Stomach (tissue), 9 donors: ENCODE data around the gene PMP22. TPM values are rescaled to one million over a fixed set of nuclear protein-coding genes. Genes with fewer than 3 reads are reported as not detected.

ENCODE experiments used
- DNase-seq, 2 donors: peaks; one replicate each; pipeline versions ENCODE4 v3.0.0 to v3.0.0-alpha.2; 2013 to 2019
- H3K27ac ChIP-seq, 5 donors: fragments of 200-600 bp in 4 of 5; sonication (generic) in 4 of 5; one replicate each; pipeline ENCODE4 v1.5.1; 2013 to 2019; ENCODE audit warnings: mild to moderate bottlenecking in 1 of 5, moderate library complexity in 1 of 5
- H3K27me3 ChIP-seq, 3 donors: fragments of 200-600 bp; sonication (generic); one replicate each; pipeline ENCODE4 v1.5.1; 2017 to 2019; ENCODE audit warnings: mixed run types in 1 of 3
- H3K36me3 ChIP-seq, 4 donors: fragments of 200-600 bp; sonication (generic); 1 replicate in 3 of 4; 2 replicates in 1 of 4; pipeline ENCODE4 v1.5.1; 2016 to 2019
- H3K4me1 ChIP-seq, 4 donors: fragments of 200-600 bp; sonication (generic); one replicate each; pipeline ENCODE4 v1.5.1; 2016 to 2019
- H3K4me3 ChIP-seq, 4 donors: fragments of 200-600 bp; sonication (generic) in 3 of 4; one replicate each; pipeline ENCODE4 v1.5.1; 2016 to 2019; ENCODE audit warnings: mild to moderate bottlenecking in 1 of 4
- H3K9me3 ChIP-seq, 4 donors: fragments of 200-600 bp; sonication (generic); one replicate each; pipeline ENCODE4 v1.5.1; 2016 to 2019
- EP300 ChIP-seq: sonication (generic); formaldehyde crosslinking; IDR thresholded peaks from one replicate; pipeline ENCODE4 v1.6.1; 2017; ENCODE audit warnings: antibody characterized with exemption
- POLR2A ChIP-seq, 4 donors: fragments of 450-650 bp; IDR thresholded peaks; one replicate each; pipeline ENCODE4 v1.6.1; 2016; ENCODE audit warnings: antibody characterized with exemption in 4 of 4, control low read depth in 2 of 4, mild to moderate bottlenecking in 1 of 4, moderate library complexity in 1 of 4
- POLR2AphosphoS5 ChIP-seq, 3 donors: sonication (generic); formaldehyde crosslinking; IDR thresholded peaks; one replicate each; pipeline ENCODE4 v1.6.1; 2016; ENCODE audit warnings: antibody characterized with exemption in 3 of 3
- WGBS, 5 donors: extraction: QIAGEN DNeasy Blood & Tissue Kit in 3 of 5; methylation state at CpG; one replicate each; pipeline versions ENCODE4 v1.1.5 to v1.1.7; 2013 to 2018; 5-methylcytosine and 5-hydroxymethylcytosine counted together
- intact Hi-C: fragments of 100-400 bp; cut with DNase I; formaldehyde crosslinking; loops from one replicate; pipeline ENCODE4 v1.15.1; 2023; ENCODE audit warnings: low total_unique reads
- polyA plus RNA-seq, 3 donors: library from polyadenylated mRNA; stranded (reverse); fragments of 200-250 nt; gene quantifications; one replicate each; pipeline ENCODE4 v1.2.3, GENCODE V29; 2013
- total RNA-seq, 5 donors: library from RNA; depleted of rRNA; stranded (reverse); fragments of >200 nt; gene quantifications; one replicate each; pipeline versions ENCODE4 v1.1.0 to v1.2.3, GENCODE V29; 2014 to 2016
- TF ChIP-seq, protein P1 (sequence below), 7 experiments: fragments of 450-650 bp in 4 of 7; fragments of 200-600 bp in 3 of 7; sonication (generic) in 3 of 7; IDR thresholded peaks; one replicate each; pipeline ENCODE4 v1.5.1; 2016 to 2019; ENCODE audit warnings: antibody characterized with exemption in 7 of 7, control low read depth in 2 of 7, mild to moderate bottlenecking in 1 of 7
- donor health status: healthy with polysubstance abuse.
- donor health status: Bipolar disorder and iron deficiency.
- donor health status: healthy.

The PMP22 gene
- total and polyA plus RNA-seq, 8 donors, result 34.2 to 168 (median 51.7) TPM

- intact Hi-C loops, result no loop called here
- WGBS, 5 donors, result 4 to 6% (median 4%) methylated on average over 30 to 32 of the region's 32 CpGs
- H3K4me3 ChIP-seq, result peak overlapping the region; percentile 57 to 61 (median 58)
- TF ChIP-seq EP300 (no peak), POLR2AphosphoS5 (IDR thresholded peaks at IDR 0.05) (no peak), POLR2A (IDR thresholded peaks at IDR 0.05) (no peak)
- TF ChIP-seq, protein P1, sequence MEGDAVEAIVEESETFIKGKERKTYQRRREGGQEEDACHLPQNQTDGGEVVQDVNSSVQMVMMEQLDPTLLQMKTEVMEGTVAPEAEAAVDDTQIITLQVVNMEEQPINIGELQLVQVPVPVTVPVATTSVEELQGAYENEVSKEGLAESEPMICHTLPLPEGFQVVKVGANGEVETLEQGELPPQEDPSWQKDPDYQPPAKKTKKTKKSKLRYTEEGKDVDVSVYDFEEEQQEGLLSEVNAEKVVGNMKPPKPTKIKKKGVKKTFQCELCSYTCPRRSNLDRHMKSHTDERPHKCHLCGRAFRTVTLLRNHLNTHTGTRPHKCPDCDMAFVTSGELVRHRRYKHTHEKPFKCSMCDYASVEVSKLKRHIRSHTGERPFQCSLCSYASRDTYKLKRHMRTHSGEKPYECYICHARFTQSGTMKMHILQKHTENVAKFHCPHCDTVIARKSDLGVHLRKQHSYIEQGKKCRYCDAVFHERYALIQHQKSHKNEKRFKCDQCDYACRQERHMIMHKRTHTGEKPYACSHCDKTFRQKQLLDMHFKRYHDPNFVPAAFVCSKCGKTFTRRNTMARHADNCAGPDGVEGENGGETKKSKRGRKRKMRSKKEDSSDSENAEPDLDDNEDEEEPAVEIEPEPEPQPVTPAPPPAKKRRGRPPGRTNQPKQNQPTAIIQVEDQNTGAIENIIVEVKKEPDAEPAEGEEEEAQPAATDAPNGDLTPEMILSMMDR (IDR thresholded peaks at IDR 0.05), result no peak
- H3K27me3 ChIP-seq, result peaks cover 0 to 45% (median 25%) of the 10 kb centered on the region in 3 donors
- DNase-seq, result peak; percentile 36 to 76
- peak overlapping the region; percentile 47 to 99 (median 96) for H3K27ac ChIP-seq
- no peaks in the 10 kb centered on the region for H3K9me3 ChIP-seq
- H3K4me1 ChIP-seq, result peaks cover 43 to 88% (median 85%) of the 10 kb centered on the region in 4 donors
- H3K36me3 ChIP-seq, result peaks cover 15 to 25% (median 16%) of the 10 kb centered on the region in 4 donors
Observed at GRCh38 chr17:15261258-15261801, 3.8 kb downstream of the PMP22 start.

GRCh38 chr17:15260376-15261257 is 4.5 kb downstream of the PMP22 start:
- TF ChIP-seq POLR2A (IDR thresholded peaks at IDR 0.05), result no peak
- TF ChIP-seq, protein P1 (IDR thresholded peaks at IDR 0.05), result peak in 5 of 7 experiments; percentile 4 to 91 (median 64)
- TF ChIP-seq POLR2AphosphoS5 (IDR thresholded peaks at IDR 0.05), result peak; percentile 30 to 43 (median 43)
- peak; percentile 84 to 96 for DNase-seq
- WGBS, 5 donors, result 0 to 2% (median 1%) methylated on average over 25 to 67 of the region's 67 CpGs
- peak overlapping the region; percentile 57 to 61 (median 58) for H3K4me3 ChIP-seq
- peaks cover 0 to 45% (median 25%) of the 10 kb centered on the region in 3 donors for H3K27me3 ChIP-seq
- intact Hi-C loops, result no loop called here
- H3K9me3 ChIP-seq, result no peaks in the 10 kb centered on the region
- peaks cover 15 to 32% (median 21%) of the 10 kb centered on the region in 4 donors for H3K36me3 ChIP-seq
- peak overlapping the region; percentile 53 to 99 (median 96) for H3K27ac ChIP-seq
- peaks cover 50 to 94% (median 89%) of the 10 kb centered on the region in 4 donors for H3K4me1 ChIP-seq

DNA sequence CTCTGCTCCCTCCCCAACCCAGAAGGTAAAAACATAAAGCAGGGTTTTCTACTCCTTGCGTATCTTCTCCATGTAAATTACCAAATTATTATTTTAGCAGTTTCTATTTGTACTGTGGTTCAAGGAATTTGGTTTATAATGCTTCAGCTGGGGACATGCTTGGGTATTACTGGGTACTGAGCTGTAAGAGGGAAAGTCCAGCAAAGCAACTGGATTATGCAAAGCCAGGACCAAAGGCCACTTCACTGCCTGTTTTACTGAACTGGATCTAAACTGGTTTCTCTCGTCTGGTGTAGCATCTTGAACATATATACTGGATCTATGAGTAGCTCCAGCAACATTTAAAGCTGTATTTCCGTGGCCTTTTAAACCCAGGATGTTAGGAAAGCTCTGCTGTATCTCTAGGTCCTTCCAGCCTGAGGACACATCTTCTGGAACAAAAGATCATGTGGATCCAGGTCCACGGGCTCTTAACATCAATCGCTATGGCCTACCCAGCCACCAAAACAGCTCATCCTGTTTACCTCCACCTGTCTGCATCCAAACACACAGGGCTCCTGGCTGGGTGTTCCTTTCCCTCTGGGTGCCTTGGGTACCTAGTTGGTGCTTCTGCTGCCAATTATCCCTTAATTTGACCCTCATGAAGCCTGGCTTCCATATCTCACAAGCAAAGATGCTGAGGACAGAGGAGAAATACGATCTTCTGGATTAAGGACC is 7.2 kb downstream of the PMP22 start:
- WGBS, 5 donors, result 65 to 85% (median 83%) methylated on average over 6 of the region's 6 CpGs
- TF ChIP-seq, protein P1 (IDR thresholded peaks at IDR 0.05), result no peak
- TF ChIP-seq EP300, result no peak
- TF ChIP-seq POLR2A (IDR thresholded peaks at IDR 0.05), result no peak
- TF ChIP-seq POLR2AphosphoS5 (IDR thresholded peaks at IDR 0.05), result no peak

More for the DNA sequence above, 7.2 kb downstream of the PMP22 start:
- H3K27ac ChIP-seq, result peak overlapping the region in 4 of 5 donors; percentile 27 to 99 (median 95)
- no peak for DNase-seq
- peaks cover 0 to 24% (median 21%) of the 10 kb centered on the region in 3 donors for H3K27me3 ChIP-seq
- peaks cover 40 to 94% (median 81%) of the 10 kb centered on the region in 4 donors for H3K4me1 ChIP-seq
- peaks cover 25 to 59% (median 43%) of the 10 kb centered on the region in 4 donors for H3K36me3 ChIP-seq
- H3K4me3 ChIP-seq, result peak overlapping the region; percentile 21 to 60 (median 57)
- intact Hi-C loops, result loop anchor here (5.0 kb wide), 1 partner anchor 244 kb away; no protein-coding TSS in a partner anchor
- H3K9me3 ChIP-seq, result no peaks in the 10 kb centered on the region
